Mucosa of rectum (tissue), 2 donors: ENCODE results near the gene CCT3.

Experiments used
- H3K27ac ChIP-seq, 2 donors: one replicate each; pipeline ENCODE4 v1.7.0; 2013; ENCODE audit warnings: inconsistent platforms in 2 of 2, low read depth in 2 of 2, low read length in 2 of 2
- H3K27me3 ChIP-seq, 2 donors: one replicate each; pipeline ENCODE4 v1.7.0; 2013; ENCODE audit warnings: low read length in 2 of 2; ENCODE audit not compliant: control insufficient read depth in 2 of 2, insufficient read depth in 2 of 2
- H3K36me3 ChIP-seq, 2 donors: one replicate each; pipeline ENCODE4 v1.7.0; 2013; ENCODE audit warnings: low read length in 2 of 2; ENCODE audit not compliant: control insufficient read depth in 2 of 2, insufficient read depth in 2 of 2
- H3K4me1 ChIP-seq, 2 donors: one replicate each; pipeline ENCODE4 v1.7.0; 2013; ENCODE audit warnings: low read length in 2 of 2, mild to moderate bottlenecking in 1 of 2; ENCODE audit not compliant: control insufficient read depth in 2 of 2, insufficient read depth in 2 of 2
- H3K4me3 ChIP-seq, 2 donors: one replicate each; pipeline ENCODE4 v1.7.0; 2013; ENCODE audit warnings: low read length in 2 of 2
- H3K9ac ChIP-seq, 2 donors: one replicate each; pipeline ENCODE4 v1.7.0; 2013; ENCODE audit warnings: low read length in 2 of 2, low read depth in 1 of 2, mild to moderate bottlenecking in 1 of 2
- H3K9me3 ChIP-seq, 2 donors: one replicate each; pipeline ENCODE4 v1.7.0; 2013; ENCODE audit warnings: low read length in 2 of 2; ENCODE audit not compliant: control insufficient read depth in 2 of 2
- donor health status: healthy.
- donor health status: Normal muscosa, but diverticular disease.

Gene CCT3

DNA sequence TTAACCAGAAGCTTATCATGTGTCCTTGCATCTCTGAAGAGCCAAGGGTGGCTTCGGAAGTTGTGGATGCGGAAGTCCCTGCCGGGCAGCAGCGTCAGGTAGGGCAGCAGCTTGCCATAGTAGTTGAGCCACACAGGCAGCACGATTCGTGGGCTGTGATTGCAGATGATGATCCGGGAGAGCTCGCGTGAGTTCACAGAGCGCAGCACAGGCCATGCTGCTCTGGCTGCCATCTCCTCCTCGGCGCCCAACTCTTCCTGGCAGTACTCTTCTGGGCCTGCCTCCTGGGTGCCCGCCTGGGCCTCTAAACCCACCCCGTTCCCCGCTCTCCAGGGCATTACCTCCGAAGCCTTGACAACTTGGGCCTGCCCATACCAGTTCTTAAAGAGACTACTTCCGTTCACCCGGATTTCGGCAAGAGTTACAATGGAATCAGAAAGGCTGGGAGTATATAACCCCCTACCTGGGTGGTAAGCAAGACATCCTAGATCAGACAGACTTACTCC is 39.2 kb downstream of the CCT3 start, which contains the start of gene VHLL:
Gene VHLL (minus strand): TSS at position 456 of the 506 bp plus-strand sequence. CDS start 118 bp downstream, at position 338.
- no peaks in the 10 kb centered on the region for H3K27me3 ChIP-seq
- no peak within 1 kb of the TSS for H3K27ac ChIP-seq

DNA sequence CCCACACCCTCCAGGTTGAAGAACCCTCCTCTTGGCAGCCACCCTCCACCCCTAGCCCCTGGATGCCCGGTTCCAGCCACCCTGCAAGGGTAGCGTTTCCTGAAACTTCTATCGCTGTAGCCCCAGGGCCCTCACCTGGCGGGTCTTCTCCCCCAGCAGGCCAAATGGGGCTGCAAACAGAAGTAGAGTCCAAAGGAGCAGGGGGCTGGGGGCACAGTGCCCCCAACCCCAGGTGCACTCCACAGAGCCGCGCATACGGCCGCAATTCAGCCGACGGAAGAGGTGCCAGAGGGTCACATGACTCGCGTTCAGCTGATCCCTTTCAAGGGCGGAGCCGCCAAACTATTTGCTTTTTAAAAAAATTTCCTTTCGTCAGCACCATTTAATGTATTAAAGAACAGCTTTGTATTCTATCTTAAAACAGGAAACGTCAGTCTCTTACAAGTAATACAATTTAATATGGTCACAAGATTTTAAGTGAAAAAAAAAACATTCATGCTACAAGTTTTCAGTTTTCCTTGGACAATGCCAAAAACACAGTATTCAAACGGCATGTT is 42.6 kb downstream of the CCT3 start, which contains the start of gene GLMP:
Gene GLMP (minus strand): TSS at position 289 of the 557 bp plus-strand sequence. CDS start 34 bp downstream, at position 255.
- Histone ChIP-seq H3K27me3 (no peaks in the 10 kb centered on the region), H3K9ac (peak within 1 kb of the TSS; percentile 81 to 88), H3K4me3 (peak within 1 kb of the TSS; percentile 75 to 90), H3K36me3 (peaks cover 0 to 9% of the 10 kb centered on the region in 2 donors), H3K9me3 (no peaks in the 10 kb centered on the region), H3K27ac (no peak within 1 kb of the TSS), H3K4me1 (peaks cover 14% of the 10 kb centered on the region in 2 donors)

More for the DNA sequence above, 39.2 kb downstream of the CCT3 start, which contains the start of gene VHLL:
- H3K4me1 ChIP-seq, result peaks cover 10 to 14% of the 10 kb centered on the region in 2 donors
- no peak within 1 kb of the TSS for H3K9ac ChIP-seq
- H3K36me3 ChIP-seq, result no peaks in the 10 kb centered on the region
- H3K9me3 ChIP-seq, result no peaks in the 10 kb centered on the region
- H3K4me3 ChIP-seq, result no peak within 1 kb of the TSS

DNA sequence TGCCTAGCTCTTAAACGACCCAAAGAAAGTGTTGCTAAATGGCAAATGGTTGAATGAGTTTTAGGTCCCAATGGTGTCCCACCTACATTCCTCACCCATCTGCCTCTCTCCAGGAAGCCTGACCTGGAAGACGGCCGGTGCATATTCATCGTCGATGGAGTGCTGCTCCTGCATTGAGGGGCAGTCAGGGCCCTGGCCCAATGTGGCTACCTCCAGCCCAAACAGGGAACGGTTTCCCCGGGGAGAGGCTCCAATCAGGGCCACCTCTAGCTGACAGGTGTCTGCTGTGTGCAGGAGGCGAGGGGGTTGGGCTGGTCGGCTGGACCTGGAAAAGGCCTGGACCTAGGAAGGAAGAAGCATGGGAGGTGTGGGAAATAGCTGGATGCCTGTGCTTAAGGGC is 44.2 kb downstream of the CCT3 start:
- H3K9ac ChIP-seq, result no peak overlapping the region
- H3K9me3 ChIP-seq, result no peaks in the 10 kb centered on the region
- peaks cover 14% of the 10 kb centered on the region in 2 donors for H3K4me1 ChIP-seq
- H3K36me3 ChIP-seq, result peaks cover under 1 to 9% of the 10 kb centered on the region in 2 donors
- no peak overlapping the region for H3K4me3 ChIP-seq
- no peak overlapping the region for H3K27ac ChIP-seq
- no peaks in the 10 kb centered on the region for H3K27me3 ChIP-seq

DNA sequence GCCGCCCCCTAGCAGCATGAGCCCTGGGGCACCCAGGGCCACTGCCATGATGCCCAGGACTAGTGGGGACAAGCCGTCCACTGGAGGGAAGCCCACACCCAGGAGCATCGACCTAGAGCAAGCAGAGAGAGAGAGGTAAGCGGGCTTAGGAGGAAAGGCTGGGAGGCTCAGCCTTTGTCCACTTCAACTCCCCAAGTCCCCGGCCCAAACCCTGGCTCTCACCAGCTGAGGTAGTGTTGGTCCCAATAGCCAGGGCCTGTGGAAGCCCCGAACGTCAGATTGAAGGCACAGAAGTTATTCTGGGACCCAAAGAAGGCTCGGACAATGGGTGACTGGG is 45.0 kb downstream of the CCT3 start:
- Histone ChIP-seq H3K27me3 (no peaks in the 10 kb centered on the region), H3K9ac (no peak overlapping the region), H3K9me3 (no peaks in the 10 kb centered on the region), H3K36me3 (peaks cover 6 to 9% of the 10 kb centered on the region in 2 donors), H3K4me3 (no peak overlapping the region), H3K27ac (no peak overlapping the region), H3K4me1 (peaks cover 14% of the 10 kb centered on the region in 2 donors)

DNA sequence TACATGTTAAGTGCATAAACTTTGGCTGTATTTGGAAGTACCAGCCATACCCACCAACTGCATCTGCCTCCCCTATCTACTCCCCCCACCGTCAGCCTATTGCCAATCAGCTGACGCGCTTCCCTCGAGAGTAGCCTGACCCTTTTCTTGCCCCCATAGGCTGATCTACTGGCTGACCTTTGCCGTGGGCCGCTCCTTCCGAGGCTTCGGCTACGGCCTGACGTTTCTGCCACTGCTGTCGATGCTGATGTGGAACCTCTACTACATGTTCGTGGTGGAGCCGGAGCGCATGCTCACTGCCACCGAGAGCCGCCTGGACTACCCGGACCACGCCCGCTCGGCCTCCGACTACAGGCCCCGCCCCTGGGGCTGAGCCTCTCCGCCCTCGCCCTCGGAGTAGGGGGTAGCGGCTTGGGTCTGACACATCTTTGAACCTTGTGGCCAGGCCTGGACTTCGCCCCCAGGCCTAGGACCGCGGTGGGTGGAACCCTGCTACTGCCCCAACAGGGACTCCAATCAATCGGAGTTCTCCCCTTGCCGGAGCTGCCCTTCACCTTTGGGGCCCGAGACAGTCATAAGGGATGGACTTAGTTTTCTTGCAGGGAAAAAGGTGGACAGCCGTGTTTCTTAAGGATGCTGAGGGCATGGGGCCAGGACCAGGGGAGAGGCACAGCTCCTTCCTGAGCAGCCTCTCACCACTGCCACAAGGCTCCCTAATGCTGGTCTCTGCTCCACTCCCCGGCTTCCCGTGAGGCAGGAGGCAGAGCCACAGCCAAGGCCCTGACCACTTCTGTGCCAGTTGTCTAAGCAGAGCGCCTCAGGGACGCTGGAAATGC is 46.6 kb downstream of the CCT3 start:
- Histone ChIP-seq H3K27me3 (no peaks in the 10 kb centered on the region), H3K9me3 (no peaks in the 10 kb centered on the region), H3K36me3 (peaks cover 6 to 9% of the 10 kb centered on the region in 2 donors), H3K27ac (peak overlapping the region; percentile 46 to 61), H3K4me1 (peaks cover 14% of the 10 kb centered on the region in 2 donors), H3K9ac (peak overlapping the region; percentile 57 to 81), H3K4me3 (peak overlapping the region; percentile 51 to 82)

DNA sequence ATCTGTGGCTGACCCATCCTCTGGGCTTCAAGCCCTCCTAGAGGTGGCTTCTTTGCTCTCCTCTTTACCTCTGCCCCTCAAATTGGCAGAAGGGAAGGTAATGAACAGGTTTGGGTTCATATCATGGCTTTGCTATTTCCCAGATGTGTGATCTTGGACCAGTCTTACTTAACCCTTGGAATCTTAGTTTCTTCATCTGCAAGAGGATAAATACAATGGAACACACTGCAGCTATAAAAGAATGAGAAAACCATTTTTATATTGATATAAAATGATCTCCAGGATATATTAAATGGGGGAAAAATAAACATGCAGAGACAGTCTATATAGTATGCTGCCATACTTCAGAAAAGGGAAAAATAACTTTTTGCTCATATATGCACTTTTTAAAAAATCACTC is 48.2 kb downstream of the CCT3 start:
- Histone ChIP-seq H3K4me3 (no peak overlapping the region), H3K27me3 (no peaks in the 10 kb centered on the region), H3K9ac (no peak overlapping the region), H3K4me1 (peaks cover 3 to 10% of the 10 kb centered on the region in 2 donors), H3K36me3 (peaks cover 6 to 9% of the 10 kb centered on the region in 2 donors), H3K9me3 (no peaks in the 10 kb centered on the region), H3K27ac (no peak overlapping the region)

DNA sequence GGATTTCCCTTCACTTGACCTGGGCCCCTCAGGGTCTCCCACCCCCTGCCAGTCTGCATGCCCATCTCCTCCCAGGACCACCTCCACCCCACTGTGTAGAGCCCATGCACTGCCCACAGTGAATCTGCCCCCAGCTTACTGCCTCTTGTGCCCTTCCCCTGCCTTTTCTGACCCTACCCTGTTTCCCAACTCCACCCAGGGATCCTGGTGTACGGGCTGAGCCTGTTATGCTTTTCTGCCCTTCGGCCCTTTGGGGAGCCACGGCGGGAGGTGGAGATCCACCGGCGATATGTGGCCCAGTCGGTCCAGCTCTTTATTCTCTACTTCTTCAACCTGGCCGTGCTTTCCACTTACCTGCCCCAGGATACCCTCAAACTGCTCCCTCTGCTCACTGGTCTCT is 52.0 kb downstream of the CCT3 start:
- Histone ChIP-seq H3K27me3 (no peaks in the 10 kb centered on the region), H3K4me3 (no peak overlapping the region), H3K4me1 (peaks cover 23 to 29% of the 10 kb centered on the region in 2 donors), H3K9ac (no peak overlapping the region), H3K9me3 (no peaks in the 10 kb centered on the region), H3K27ac (no peak overlapping the region), H3K36me3 (peaks cover 0 to 6% of the 10 kb centered on the region in 2 donors)

DNA sequence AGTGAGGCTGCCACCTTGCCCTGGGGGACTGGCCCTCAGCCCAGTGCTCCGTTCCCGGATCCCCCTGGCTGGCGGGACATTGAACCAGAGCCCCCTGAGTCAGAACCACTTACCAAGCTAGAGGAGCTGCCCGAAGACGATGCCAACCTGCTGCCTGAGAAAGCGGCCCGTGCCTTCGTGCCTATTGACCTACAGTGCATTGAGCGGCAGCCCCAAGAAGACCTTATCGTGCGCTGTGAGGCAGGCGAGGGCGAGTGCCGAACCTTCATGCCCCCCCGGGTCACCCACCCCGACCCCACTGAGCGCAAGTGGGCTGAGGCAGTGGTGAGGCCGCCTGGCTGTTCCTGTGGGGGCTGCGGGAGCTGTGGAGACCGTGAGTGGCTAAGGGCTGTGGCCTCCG is 52.7 kb downstream of the CCT3 start:
- no peaks in the 10 kb centered on the region for H3K9me3 ChIP-seq
- H3K4me1 ChIP-seq, result peaks cover 24 to 29% of the 10 kb centered on the region in 2 donors
- H3K36me3 ChIP-seq, result peaks cover 0 to 7% of the 10 kb centered on the region in 2 donors
- H3K27me3 ChIP-seq, result no peaks in the 10 kb centered on the region
- H3K9ac ChIP-seq, result no peak overlapping the region
- no peak overlapping the region for H3K4me3 ChIP-seq
- H3K27ac ChIP-seq, result no peak overlapping the region

DNA sequence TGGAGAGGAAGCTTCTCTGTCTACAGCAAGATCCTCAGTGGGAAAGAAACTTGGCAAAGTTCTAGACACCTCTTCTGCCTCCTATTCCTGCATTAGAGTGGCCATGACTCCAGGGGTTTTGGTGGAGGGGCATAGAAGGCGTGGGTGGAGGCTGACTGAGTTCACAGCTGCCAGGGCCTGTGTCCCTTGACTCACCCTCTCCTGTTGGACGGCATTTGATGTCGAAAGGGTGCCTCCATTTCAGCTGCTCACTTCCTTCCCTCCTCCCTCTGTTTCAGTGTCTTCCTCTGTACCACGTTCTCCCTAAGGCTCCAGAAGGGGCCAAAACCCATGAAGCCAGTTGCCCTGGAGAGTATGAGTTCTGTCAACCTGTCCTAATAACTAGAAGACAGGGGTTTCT is 53.3 kb downstream of the CCT3 start:
- no peak overlapping the region for H3K9ac ChIP-seq
- peaks cover 0 to 12% of the 10 kb centered on the region in 2 donors for H3K36me3 ChIP-seq
- no peak overlapping the region for H3K4me3 ChIP-seq
- H3K27me3 ChIP-seq, result no peaks in the 10 kb centered on the region
- H3K9me3 ChIP-seq, result no peaks in the 10 kb centered on the region
- H3K4me1 ChIP-seq, result peaks cover 24 to 29% of the 10 kb centered on the region in 2 donors
- H3K27ac ChIP-seq, result no peak overlapping the region

DNA sequence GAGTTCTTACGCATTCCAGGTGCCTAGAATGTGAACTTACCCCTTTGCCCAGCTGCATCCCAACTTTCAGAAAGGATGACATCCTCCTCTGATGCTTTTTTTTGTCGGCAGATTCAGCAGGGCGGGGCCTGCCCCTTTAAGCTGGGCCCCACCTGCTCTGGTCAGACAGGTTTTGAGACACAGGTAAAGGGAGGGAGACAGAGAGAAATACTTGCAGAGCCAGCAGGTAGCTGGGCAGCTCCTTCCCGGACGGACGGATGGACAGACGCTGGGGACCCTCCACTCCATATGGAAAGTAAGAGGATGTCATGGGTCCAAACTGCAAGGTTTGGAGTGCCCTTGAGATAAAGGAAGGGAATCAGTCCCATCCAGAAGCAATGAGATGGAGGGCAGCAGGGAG is 54.0 kb downstream of the CCT3 start, which contains the start of gene TMEM79:
Gene TMEM79 (plus strand): TSS at position 214 of the 400 bp plus-strand sequence. CDS start 902 bp downstream, outside the sequence.
- Histone ChIP-seq H3K36me3 (peaks cover 0 to 12% of the 10 kb centered on the region in 2 donors), H3K4me3 (peak within 1 kb of the TSS; percentile 95 to 99), H3K9ac (peak within 1 kb of the TSS; percentile 89 to 90), H3K27ac (peak within 1 kb of the TSS; percentile 65 to 92), H3K9me3 (no peaks in the 10 kb centered on the region), H3K4me1 (peaks cover 24 to 29% of the 10 kb centered on the region in 2 donors), H3K27me3 (no peaks in the 10 kb centered on the region)
